HG03095 (cell line): ENCODE measurements around the gene MYH9.

ENCODE experiments used
- ATAC-seq: cut with Tn5 transposase; IDR thresholded peaks from one replicate; pipeline ENCODE4 v1.9.1; 2021; ENCODE audit warnings: moderate library complexity; ENCODE audit not compliant: unreplicated experiment

Gene MYH9

GRCh38 chr22:36333644-36334043 is 54.1 kb downstream of the MYH9 start:
- no peak for ATAC-seq

DNA sequence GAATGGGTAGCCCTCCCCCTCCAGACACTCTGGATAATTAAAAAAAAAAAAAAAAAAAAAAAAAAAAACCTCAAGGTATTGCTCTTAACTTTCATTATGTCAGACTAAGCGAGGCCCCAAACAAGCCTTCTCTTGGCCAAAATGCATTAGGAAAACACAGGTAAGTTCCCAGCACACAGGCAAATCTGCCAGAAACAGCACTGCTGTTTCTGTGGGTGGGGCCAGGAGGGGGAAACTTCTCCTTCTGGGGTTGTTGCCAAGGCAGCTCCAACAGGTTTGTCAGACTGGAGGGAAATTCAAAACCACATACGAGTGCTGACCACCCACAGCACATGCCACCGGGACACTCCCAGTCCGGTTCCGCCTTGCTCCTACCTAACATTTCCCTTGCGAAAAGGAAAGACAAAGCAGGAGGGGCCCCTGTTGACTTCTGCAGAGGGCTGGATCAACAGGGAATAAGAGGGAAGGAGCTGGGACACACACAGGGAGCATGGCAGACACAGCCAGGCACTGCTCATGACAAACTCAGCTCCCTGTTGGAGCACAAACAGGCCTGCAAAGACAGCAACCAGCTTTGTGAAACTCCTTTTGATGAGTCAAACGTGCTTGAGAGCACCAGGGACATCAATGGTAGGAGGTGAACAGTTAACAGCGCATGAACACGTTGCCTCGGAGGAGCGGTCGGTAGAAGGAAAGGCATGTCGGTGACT is 55.0 kb downstream of the MYH9 start:
- no peak for ATAC-seq

GRCh38 chr22:36331912-36332622 is 55.7 kb downstream of the MYH9 start:
- ATAC-seq, result no peak

DNA sequence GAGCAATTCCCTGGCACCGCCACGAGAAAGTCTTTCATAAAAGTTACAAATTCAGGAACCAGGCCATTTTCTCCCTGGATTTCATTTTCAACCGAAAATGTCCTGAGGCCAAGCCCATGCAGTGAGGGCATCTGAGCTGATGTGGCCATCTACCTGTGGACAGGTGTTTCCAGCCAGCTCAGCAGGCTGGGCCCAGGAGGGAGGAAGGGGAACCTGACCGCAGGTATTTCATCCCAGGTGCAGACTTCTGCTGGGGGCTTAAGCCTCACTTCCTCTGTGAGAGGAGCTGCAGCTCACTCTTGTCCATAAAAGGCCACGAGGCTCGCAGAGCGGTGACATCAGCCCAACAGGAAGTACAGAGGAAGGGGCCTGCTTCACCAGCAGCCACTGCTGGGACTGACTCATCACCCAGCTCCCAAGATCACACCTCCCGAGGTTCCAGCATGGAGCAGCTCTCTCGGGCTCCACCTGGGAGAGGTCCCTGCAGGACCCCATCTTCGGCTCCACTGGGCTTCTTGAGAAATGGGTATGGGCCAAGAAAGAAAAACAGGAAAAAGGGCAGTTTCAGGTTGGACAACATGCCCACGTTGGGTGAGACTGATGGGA is 56.4 kb downstream of the MYH9 start:
- peak; percentile 55 for ATAC-seq

- ATAC-seq, result no peak
Measured at GRCh38 chr22:36330655-36331305, 57.0 kb downstream of the MYH9 start.

DNA sequence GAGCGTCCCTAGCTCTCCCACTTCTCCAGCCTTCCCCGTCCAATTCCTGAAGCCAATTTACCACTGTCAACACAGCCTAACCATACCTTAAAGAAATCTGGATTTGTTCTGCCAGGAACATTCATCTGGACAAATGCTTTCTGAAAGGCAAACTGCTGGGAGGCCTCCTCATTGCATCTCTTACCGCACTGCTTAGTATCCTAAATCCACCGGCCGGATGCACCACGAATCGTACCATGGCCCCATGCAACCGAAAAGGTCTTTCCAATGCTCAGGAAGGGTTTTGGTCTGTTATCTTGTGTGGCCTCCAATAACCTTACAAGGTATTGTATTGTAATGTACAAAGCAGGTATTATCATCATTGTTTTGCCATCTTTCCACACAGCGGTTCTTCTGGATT is 57.6 kb downstream of the MYH9 start:
- ATAC-seq, result no peak

DNA sequence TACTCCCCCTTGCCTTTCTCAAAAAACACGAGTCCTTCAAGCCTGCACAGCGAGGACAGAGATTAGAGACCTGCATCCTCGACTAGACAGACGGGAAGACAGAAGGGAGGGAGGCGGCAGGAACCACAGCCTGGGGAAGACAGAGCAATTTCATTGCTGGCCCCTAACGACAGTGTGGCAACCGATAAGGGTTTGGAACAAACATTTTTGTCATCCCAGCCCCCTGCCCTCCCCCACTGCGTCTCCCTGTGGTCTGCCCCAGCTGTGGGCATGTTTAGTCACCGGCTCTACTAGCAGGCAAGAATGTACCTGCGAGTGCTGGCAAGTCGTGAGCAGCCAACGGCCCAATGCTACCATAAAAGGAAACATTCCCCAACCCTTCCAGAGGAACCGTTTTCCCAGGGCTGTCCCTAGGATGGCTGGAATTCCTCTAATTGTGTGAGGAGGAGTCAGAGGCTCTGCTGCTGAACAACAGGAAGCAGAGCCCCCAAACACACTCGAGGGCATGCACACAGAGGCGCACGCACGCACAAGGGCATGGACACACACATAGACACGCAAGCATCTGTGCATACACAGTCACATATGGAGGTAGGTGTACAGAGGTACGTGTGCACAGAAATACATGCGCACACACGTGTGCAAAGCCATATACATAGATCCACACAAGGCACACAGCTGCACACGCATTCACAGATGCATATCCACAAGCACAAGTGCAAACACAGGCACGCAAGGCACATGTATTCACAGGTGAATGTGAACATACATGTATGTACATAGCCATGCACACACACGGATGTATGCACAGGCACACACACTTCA is 58.3 kb downstream of the MYH9 start:
- no peak for ATAC-seq

DNA sequence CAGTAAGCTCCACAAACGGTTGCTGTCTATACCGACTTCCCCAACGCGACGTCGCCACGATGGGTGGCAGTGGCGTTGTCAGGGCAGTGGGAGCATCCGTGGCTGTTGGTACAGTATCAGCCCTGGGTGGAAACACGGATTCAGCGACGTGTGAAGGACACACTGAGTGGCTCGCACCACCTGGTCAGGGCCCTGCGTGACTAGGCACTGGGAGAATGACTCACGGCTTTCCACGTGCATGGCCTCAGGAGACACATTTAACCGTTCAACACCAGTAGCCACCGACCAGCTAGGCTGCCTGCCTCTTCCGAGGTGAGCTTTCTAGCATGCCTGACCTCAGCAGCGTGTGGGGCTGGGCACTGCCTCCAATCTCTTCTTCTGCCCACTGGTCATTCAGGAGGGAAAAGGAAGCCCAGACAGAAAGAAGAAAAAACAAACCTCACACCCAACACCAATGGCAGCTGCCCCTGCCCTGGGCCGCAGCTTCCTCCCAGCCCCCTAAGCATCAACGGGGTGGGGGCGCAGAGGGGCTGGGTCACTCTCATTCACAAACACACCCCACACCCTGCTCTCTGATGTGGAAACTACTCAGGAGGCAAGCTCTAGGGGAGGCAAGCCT is 59.0 kb downstream of the MYH9 start:
- no peak for ATAC-seq

DNA sequence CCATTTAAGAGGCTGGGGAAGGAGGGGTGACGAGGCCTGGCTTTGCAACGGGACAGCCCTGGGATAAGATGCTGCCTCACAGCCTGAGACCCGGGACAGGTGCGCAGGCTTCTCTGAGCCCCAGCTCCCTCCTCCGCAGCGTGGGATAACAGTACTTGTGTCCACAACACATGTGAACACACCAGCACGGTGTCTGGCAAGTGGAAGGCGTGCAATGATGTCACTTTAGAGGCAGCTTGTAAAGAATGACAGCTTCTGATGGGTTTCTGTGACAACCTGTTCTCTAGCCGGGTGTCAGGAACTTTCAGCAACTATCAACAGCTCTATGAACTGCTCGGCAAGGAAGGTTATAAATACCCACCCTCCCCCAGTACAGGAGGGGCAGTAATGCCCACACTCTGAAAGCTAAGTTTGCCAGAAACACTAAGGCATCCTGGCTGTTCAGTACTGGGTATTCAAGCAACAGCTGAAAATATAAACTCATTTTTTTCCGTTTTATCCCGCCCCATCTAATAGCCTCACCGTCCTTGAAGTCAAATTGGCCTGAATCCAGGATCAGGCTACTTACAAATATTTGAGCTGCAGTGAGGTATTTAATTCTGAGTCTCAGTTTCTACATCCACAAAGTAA is 59.7 kb downstream of the MYH9 start:
- ATAC-seq, result no peak

- no peak for ATAC-seq
Measured at GRCh38 chr22:36326178-36327161, 61.3 kb downstream of the MYH9 start.

- ATAC-seq, result no peak
Measured at GRCh38 chr22:36325154-36326031, 62.4 kb downstream of the MYH9 start.

GRCh38 chr22:36324414-36324813 is 63.4 kb downstream of the MYH9 start:
- ATAC-seq, result no peak

- ATAC-seq, result no peak
Measured at GRCh38 chr22:36323855-36324331, 63.9 kb downstream of the MYH9 start.

DNA sequence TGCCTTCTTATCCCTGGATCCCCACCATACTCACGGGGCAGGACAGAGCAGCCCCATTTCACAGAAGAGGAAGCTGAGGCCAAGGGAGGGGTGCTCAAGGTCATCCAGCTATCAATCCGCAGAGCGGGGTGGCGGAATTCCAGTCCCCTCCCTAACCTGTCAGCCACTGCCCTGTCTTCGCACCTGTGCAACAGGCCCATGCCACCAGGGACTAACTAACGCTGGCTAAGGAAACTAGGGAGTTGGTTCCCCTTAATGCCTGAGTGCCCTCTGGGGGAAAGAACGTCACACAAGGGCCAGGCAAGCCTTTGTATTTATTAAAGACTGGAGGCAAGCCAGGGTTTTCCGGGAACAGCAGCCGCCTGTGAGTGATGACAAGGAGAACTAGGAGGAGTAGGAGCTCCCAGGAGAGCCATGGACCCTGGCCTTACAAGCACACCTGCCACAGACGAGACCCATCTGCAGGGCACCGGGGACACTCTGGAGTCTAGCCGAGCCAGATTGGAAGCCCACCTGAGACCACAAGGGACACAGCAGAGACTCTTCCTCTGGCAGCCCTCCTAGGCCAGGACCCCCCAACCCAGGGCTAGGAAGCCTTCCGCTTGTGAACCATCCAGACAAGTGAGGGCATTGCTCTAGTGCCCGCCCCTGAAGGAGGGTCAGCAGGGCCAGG is 64.4 kb downstream of the MYH9 start:
- ATAC-seq, result no peak

GRCh38 chr22:36322602-36322915 is 65.2 kb downstream of the MYH9 start:
- no peak for ATAC-seq

DNA sequence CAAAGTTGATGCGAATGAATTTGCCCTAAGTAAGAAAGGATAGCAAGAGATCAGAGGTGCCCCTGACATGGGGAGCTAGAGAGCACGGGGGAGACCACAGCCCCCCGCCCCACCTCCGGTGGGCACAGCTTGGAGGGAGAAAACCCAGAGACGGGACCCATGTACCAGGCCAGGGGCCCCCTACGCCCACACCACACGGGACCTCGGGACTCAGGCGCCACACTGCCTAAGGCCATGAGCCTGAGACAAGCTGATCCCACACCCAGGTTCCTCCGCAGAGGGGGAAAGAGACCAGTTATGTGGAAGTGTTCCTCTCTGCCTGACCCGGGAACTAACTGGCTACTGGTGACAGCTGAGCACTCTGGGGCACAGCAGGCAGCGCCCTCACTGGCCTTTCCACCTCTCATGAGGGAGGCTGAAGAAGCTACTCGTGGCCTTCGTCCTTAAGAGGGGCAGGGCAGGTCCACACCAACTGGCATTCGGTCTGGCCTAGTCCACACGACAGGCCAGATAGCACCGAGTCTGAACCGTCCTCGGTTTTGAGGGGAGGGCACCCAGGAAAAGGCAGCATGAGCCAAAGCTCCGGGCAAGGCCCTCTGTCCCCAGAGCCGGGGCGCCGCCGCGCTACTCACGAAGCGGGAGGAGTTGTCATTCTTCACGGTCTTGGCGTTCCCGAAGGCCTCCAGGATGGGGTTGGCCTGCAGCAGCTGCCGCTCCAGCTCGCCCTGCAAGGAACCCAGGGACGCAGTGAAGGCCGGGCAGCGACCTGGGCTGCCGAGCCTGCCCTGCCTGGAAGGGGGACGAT is 65.8 kb downstream of the MYH9 start:
- no peak for ATAC-seq
